MV-4-11 (cell line): Measurements from ENCODE around the gene VPS16.

Source experiments
- DNase-seq: peaks from one replicate; lab custom pipeline; 2025; lab: John Stamatoyannopoulos, UW

Gene VPS16

GRCh38 chr20:2840138-2840966 is at the start of gene VPS16, which contains the start of gene PCED1A:
Gene VPS16, plus strand, starts transcription at chr20:2840745. Its CDS starts 30 bp downstream, at chr20:2840775.
Gene PCED1A, minus strand, starts transcription at chr20:2840655. Its CDS starts 743 bp downstream, at chr20:2839912.
- DNase-seq, result peak; percentile 72

GRCh38 chr20:2793471-2793870 is 47.1 kb upstream of the VPS16 start:
- DNase-seq, result no peak

- no peak for DNase-seq
Measured at GRCh38 chr20:2794202-2794748, 46.3 kb upstream of the VPS16 start.

DNA sequence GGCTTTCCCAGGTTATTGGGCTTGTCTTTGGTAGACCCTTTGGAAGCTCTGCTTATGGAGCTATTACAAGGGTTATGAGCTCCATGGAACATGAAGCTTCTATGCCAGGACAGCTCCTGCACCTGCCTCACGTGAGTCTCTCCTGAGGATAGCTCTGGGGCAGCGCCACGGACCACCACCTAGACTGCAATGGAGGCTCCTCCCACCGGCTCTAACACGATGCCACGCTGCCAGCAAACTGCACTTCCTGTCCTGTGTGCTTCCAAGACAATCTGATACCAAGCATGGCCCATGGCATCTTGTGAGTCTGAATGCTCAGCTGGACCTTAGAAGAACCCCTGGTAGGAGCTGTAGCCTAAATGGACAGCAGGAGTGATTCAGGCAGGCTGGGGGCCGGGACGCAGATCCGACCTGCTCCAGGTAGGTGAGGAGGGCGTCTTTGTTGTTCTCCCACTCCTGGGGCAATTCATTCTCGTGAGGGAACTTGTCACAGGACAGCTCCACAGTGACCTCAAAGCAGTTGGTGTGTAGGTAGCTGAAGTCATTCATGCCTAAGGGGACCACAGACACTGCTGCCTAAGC is 45.6 kb upstream of the VPS16 start:
- DNase-seq, result no peak

DNA sequence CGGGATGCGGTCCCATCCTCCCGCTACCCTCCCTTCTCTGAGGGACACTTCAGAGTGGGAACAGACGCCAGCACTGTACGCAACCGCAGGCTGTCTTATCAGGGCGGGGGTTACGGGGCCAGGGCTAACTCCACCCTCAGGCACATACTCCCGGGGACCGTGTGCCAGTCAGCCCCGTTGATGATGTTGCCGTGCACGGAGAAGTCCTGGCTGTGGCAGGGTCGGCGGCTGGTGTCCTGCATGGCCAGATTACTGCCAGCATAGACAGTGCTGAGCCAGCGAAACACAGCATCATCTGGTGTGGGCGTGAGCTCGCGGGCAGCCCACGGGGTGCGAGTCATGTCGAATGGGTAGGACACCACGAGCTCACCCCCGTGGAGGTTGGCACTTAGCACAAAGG is 45.1 kb upstream of the VPS16 start:
- DNase-seq, result no peak

DNA sequence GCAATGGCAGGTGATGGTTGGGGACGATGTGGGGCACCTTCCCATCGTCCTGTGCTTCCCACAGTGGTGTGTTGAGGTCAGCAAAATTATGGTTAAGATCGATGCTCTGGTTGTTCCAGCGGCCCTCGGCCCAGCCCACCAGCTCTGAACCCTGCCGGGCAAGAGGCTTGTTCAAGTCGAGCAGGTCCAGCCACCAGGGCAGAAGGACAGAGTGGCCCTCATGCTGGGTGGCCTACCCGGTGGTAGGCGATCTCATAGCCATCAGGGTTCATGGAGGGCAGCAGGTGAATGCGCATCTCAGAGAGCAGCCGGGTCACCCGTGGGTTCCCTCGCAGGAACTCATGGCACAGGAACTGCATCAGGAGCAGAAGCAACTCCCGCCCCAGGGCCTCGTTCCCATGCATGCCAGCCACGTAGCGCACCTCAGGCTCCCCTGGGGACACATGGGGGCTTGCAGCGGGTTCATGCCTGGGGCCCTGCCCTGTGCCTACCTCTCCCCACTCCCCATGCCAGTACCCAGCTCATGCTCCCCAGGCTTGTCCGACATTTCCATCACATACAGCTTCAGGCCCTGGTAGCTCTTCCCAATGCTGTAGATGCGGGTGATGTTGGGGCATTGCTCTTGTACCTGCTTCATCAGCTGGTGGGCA is 44.4 kb upstream of the VPS16 start:
- DNase-seq, result no peak

DNA sequence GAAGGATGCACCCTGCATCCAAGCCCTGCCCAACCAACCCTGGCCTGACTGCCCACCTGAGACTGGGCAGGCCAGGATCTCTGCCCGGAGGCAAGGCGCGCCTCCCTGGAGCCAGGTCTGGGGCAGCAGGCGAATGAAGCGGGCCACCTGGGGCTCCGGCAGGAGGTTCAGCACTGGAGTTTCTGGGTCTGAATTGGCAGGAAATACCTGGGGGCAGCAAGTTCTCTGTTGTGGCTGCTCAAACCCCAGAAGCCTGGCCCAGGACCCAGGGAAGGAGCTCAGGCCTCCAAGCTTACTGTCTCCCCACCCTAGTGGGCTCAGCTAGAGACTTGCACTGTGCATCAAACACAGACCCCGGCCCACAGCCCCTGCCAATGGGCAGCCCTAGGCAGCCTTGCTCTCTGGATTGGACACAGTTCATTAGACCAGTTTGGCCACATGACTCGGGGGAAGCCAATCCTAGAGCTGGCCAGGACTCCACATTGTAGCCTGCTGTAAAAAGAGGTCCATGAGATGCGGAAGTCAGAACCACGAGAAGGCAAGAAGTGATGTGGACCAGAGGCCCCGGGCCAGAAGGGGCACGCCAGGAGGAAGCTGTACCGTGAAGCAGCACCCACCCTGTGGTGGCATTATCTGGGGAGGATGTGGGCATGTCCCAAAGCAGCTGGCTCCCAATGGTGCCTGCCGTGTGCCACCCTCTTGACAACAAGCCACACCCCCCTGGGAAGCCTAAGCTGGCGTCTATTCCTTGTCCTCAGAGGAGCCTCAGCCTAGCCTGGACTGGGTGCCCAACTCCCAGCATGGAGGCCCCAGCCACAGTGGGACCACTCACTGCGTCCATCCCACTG is 43.2 kb upstream of the VPS16 start:
- DNase-seq, result no peak

DNA sequence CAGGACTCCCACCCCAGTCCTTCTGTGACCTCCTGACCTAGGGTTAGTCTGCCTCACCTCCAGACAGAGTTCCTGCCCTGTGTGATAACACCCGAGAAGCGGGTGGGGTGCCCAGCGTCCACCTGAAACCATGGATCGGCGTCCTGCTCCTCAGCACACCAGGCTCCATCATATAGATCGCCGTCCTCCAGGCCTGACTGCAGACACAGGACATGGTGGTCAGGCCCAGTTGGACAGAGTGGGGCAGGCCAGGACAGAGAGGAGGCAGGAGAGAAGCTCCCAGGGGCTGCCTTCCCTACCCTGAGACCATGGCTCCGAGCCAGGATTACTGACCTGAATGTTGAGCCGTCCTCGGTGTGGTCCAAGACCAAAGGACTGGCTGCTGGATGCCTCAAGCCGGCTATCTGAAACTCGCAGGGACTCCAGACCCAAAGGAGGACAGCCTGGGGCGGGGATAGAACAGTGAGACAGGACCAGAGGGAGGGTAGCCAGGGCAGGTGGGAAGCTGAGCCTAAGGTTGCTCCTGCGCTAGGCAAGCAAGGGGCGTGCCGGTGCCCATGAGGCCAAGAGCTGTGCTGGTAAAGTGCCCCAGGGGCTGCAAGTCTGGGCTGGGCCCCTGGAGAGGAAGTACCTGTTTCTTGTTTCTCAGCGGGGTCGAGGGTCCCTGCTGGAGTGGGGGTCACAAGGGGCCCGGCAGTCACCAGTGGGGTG is 42.3 kb upstream of the VPS16 start:
- DNase-seq, result no peak

- DNase-seq, result peak; percentile 18
Measured at GRCh38 chr20:2798814-2799213, 41.7 kb upstream of the VPS16 start.

DNA sequence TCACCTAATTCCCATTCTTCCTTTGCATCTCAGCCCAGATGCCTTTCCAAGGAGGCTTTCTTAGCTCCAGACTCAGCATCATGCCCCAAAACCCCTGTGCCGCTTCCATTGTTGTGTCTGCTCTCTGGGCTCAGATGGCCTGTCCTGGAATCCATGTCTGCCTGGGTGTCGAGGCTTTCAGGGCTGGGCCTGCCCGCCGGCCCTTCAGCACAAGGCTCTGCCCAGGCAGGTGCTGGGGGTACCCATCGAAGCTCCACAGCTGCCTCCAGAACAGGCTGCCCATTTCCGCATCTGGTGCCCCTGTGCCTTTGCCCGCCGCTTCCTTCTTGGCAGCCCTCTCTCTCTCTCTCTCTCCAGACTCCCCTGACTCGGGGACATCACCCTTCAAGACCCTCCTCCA is 41.3 kb upstream of the VPS16 start:
- DNase-seq, result no peak

GRCh38 chr20:2799688-2800520 is 40.6 kb upstream of the VPS16 start:
- DNase-seq, result no peak

DNA sequence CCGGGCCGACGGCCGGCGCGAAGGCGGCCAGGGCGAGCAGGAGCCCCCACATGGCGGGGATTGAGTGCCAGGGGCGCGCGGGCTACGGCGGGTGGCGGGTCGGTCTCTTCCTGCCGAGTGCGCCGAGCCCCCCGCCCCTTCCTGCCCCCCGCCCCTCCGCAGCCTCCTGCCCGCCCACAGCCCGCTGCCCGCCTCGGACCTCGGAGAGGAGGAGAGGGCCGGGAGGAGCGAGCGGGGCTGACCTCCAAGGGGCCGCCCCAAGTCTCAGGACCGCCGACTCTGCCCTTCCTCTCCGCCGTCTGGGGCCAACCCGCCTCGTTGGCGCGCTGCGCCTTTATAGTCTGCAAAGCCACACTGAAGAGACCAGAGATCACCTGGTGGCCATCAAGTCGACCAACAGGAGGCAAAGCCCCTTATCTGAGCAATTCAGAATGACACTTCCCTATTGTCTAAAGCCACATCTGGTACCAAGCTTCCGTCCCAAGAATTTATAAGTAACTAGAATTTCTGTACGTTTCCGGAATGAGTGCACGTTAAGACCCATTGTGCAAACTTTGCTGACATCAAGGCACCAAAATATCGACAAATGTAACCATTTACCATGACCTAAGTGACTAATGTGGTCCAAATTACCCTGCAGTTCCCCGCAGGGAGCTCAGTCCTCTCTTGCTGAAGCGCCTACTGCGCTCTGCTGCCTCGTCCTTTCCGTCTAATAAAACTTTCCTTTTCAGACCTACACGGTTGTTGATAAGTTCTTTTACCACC is 39.8 kb upstream of the VPS16 start, which contains the start of gene CPXM1:
CPXM1 (minus strand) TSS at position 107 of the 765 bp plus-strand sequence; CDS start at position 52, 55 bp downstream.
- DNase-seq, result peak; percentile 95

GRCh38 chr20:2801286-2801728 is 39.2 kb upstream of the VPS16 start:
- DNase-seq, result no peak

DNA sequence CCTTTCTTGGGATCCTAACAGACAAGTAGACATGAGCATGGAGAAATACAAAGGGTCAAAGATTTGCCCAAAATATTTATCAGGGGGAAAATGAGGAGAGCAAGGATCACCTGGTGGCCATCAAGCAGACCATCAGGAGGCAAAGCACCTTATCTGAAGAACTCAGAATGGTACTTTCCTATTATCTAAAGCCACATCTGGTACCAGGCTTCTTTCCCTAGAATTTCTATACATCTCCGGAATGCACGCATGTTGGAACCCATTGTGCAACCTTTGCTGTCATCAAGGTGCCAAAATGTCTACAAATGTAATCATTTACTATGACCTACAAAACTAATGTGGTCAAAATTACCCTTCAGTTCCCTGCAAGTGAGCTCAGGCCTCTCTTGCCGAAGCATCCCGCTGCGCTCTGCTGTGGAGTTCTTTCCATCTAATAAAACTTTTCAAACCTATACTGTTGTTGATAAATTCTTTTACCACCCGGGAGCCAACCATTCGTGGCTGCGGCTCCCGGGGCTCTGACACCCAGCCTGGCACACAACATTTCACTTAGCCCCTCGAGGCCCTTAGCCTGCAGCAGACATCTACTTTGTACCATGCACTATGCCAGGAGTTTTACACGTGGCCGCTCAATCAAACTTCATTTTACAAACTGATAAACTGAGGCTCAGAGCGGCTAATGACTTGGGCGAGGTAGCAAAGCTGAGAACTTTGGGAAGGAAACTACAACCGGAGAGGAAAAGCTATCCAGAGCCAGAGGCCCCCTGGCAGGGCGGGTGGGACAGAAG is 36.3 kb upstream of the VPS16 start:
- DNase-seq, result no peak

GRCh38 chr20:2804852-2805688 is 35.5 kb upstream of the VPS16 start:
- DNase-seq, result peak; percentile 41

DNA sequence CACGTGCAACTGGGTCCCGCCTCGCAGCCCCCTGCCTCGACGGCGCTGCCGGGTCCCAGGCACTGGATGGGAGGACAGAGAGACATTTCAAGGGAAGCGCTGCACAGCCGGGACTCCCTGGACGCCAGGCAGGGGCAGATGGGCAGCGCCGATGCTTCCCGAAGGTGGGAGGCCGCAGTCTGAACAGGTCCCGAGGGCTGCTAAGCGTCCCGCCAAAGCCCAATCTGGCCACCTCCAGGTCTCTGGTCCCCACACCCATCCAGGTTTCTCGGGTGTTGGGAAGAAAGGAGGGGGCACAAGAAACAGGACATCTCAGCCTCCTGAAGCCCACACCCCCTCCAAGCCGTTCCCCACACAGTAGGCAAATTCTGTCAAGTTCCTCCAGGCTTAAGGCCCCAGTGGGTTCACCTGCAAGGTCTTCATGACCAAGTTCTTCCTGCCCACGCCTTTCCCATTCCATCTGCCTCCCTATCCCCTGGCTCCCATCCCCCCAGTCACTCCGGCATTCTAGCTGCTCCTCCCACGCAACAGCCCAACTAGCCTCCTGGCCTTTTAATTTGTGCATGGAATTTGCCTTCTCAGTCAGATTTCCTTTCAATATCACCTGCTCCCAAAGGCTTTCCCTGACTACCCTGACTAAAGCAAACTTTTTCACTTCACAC is 34.7 kb upstream of the VPS16 start:
- no peak for DNase-seq

- no peak for DNase-seq
Measured at GRCh38 chr20:2806351-2806701, 34.2 kb upstream of the VPS16 start.
